Globus pallidus (tissue), 1 donor: Measurements from ENCODE around the gene NUDCD2.
A peak's percentile ranks its signal among the peaks of the same experiment; 100 is the strongest.
"Not testable (repeated sequence)": the region's sequence is repeated elsewhere in the genome, so short reads cannot be mapped to it uniquely, and the experiment has no call there.

Source experiments
- DNase-seq: peaks from one replicate; pipeline ENCODE4 v3.0.0-alpha.2; 2015; ENCODE audit warnings: low spot score

NUDCD2 gene

GRCh38 chr5:163426128-163426527 lies 33.8 kb downstream of the NUDCD2 start:
- not testable (repeated sequence) for DNase-seq

- DNase-seq = no peak
Measured at GRCh38 chr5:163424836-163425235, 35.1 kb downstream of the NUDCD2 start.

- DNase-seq = not testable (repeated sequence)
Measured at GRCh38 chr5:163415673-163416072, 44.2 kb downstream of the NUDCD2 start.

DNA sequence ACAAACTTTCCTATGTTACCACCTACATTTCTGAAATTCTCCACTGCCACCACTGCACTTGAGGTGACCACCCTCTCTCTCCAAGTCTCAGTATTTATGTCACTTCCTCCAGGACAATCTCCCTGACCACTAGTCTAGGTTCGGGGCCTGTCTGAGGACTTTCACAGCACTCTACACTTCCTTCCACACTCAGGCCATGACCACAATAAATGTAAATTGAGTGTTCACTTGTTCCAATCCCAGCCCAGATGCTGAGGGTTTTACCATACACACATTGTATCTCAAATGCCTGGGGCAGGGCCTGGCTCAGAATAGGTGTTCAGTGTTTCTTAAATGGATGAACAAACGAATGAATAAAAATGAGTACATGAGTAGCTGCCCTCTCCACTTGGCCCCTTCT lies 49.4 kb downstream of the NUDCD2 start:
- no peak for DNase-seq

GRCh38 chr5:163409384-163409783 lies 50.5 kb downstream of the NUDCD2 start:
- DNase-seq = no peak

GRCh38 chr5:163408311-163408923 lies 51.5 kb downstream of the NUDCD2 start:
- DNase-seq = peak; percentile 54

GRCh38 chr5:163407034-163407655 lies 52.8 kb downstream of the NUDCD2 start:
- DNase-seq = no peak

GRCh38 chr5:163404364-163405173 lies 55.3 kb downstream of the NUDCD2 start:
- DNase-seq = no peak

GRCh38 chr5:163402007-163402406 lies 57.9 kb downstream of the NUDCD2 start:
- no peak for DNase-seq

GRCh38 chr5:163401271-163401670 lies 58.6 kb downstream of the NUDCD2 start:
- no peak for DNase-seq

DNA sequence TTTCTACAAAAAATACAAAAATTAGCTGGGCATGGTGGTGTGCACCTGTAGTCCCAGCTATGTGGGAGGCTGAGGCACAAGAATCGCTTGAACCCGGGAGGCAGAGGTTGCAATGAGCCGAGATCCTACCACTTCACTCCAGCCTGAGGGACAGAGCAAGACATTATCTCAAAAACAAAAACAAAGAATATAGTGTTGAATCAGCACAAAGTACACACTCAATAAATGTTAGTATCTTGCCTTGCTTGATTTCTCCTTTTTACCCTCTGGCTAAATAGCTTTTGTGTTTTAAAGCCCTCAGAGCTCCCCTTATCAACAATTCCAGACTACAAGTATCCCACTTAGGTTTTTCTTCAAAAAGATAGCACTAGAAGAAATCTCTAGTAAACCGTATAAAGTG lies 60.0 kb downstream of the NUDCD2 start:
- no peak for DNase-seq

DNA sequence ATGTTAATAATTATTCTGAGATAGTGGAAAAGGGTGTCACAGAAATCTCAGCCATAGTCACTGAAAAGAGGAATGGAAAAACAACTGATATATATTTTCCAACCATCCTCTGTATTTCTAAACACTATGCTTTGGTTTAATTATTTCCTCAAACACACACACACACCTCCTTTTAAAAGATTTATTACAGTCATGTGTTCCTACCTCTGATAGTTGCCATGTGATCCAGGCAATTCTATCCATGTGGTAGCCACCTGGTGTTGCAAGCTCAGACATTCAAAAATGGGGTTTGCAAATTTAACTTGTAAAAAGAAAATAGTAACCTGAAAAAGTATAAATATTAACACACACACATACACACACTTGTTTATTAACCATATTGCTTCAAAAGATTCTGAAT lies 62.5 kb downstream of the NUDCD2 start:
- DNase-seq = no peak

- not testable (repeated sequence) for DNase-seq
Measured at GRCh38 chr5:163396818-163397340, 63.0 kb downstream of the NUDCD2 start.
